Mesenchymal stem cell (in vitro differentiated cells and primary cell): Measurements from ENCODE around the gene C19orf73.

Experiments used
- DNase-seq: peaks from one replicate; pipeline ENCODE4 v3.0.0-alpha.2; 2013
- H2AFZ ChIP-seq: one replicate; pipeline ENCODE4 v1.6.1; 2013; ENCODE audit warnings: low read depth, mild to moderate bottlenecking, control low read depth, inconsistent platforms, low read length, moderate library complexity
- H2AK5ac ChIP-seq: 2 replicates; pipeline ENCODE4 v1.6.1; 2013; ENCODE audit warnings: low read length, moderate library complexity, mild to moderate bottlenecking, inconsistent platforms; ENCODE audit not compliant: severe bottlenecking
- H2BK120ac ChIP-seq: one replicate; pipeline ENCODE4 v1.6.1; 2013; ENCODE audit warnings: low read depth, mild to moderate bottlenecking, inconsistent platforms, low read length, moderate library complexity
- H2BK12ac ChIP-seq, 2 experiments: one replicate each; pipeline ENCODE4 v1.6.1; 2013; ENCODE audit warnings: inconsistent platforms in 2 of 2, low read length in 2 of 2, mild to moderate bottlenecking in 2 of 2, moderate library complexity in 2 of 2, control low read depth in 1 of 2
- H2BK15ac ChIP-seq: one replicate; pipeline ENCODE4 v1.6.1; 2013; ENCODE audit warnings: mild to moderate bottlenecking, low read depth, inconsistent platforms; ENCODE audit not compliant: poor library complexity, severe bottlenecking
- H2BK5ac ChIP-seq: 2 replicates; pipeline ENCODE4 v1.6.1; 2013; ENCODE audit warnings: low read depth, mild to moderate bottlenecking, low read length, control low read depth, inconsistent platforms; ENCODE audit not compliant: poor library complexity, severe bottlenecking
- H3K14ac ChIP-seq, 2 experiments: one replicate each; pipeline ENCODE4 v1.6.1; 2013; ENCODE audit warnings: inconsistent platforms in 2 of 2, low read length in 2 of 2, control low read depth in 1 of 2, mild to moderate bottlenecking in 1 of 2, moderate library complexity in 1 of 2
- H3K18ac ChIP-seq, 2 experiments: one replicate each; pipeline ENCODE4 v1.6.1; 2013; ENCODE audit warnings: inconsistent platforms in 2 of 2, low read length in 2 of 2, control low read depth in 1 of 2, low read depth in 1 of 2, mild to moderate bottlenecking in 1 of 2
- H3K23ac ChIP-seq, 2 experiments: one replicate each; pipeline ENCODE4 v1.6.1; 2013; ENCODE audit warnings: inconsistent platforms in 2 of 2, low read length in 2 of 2, mild to moderate bottlenecking in 2 of 2, moderate library complexity in 2 of 2, control low read depth in 1 of 2
- H3K27ac ChIP-seq: 2 replicates; pipeline ENCODE4 v1.5.1; 2013; ENCODE audit warnings: mild to moderate bottlenecking, moderate library complexity, low read length, control low read depth, inconsistent platforms; ENCODE audit not compliant: poor library complexity, severe bottlenecking
- H3K27me3 ChIP-seq, 2 experiments: 2 replicates each; pipeline versions ENCODE4 v1.6.1 to v1.7.0; 2013; ENCODE audit warnings: low read length in 2 of 2, mild to moderate bottlenecking in 2 of 2, moderate library complexity in 2 of 2, control low read depth in 1 of 2, inconsistent platforms in 1 of 2; ENCODE audit not compliant: control insufficient read depth in 1 of 2, insufficient read depth in 1 of 2
- H3K36me3 ChIP-seq, 2 experiments: 2 replicates each; pipeline versions ENCODE4 v1.6.1 to v1.7.0; 2013; ENCODE audit warnings: low read length in 2 of 2, control low read depth in 1 of 2, inconsistent platforms in 1 of 2, low read depth in 1 of 2, mild to moderate bottlenecking in 1 of 2; ENCODE audit not compliant: insufficient read depth in 2 of 2, control insufficient read depth in 1 of 2
- H3K4ac ChIP-seq, 2 experiments: one replicate each; pipeline ENCODE4 v1.6.1; 2013; ENCODE audit warnings: inconsistent platforms in 2 of 2, low read length in 2 of 2, mild to moderate bottlenecking in 2 of 2, moderate library complexity in 2 of 2, control low read depth in 1 of 2, low read depth in 1 of 2
- H3K4me1 ChIP-seq: 2 replicates; pipeline ENCODE4 v1.6.1; 2013; ENCODE audit warnings: low read depth, low read length, control low read depth; ENCODE audit not compliant: control insufficient read depth, insufficient read depth
- H3K4me2 ChIP-seq: 2 replicates; pipeline ENCODE4 v1.6.1; 2013; ENCODE audit warnings: low read length, mild to moderate bottlenecking, inconsistent platforms; ENCODE audit not compliant: poor library complexity, severe bottlenecking
- H3K4me3 ChIP-seq, 2 experiments: 2 replicates each; pipeline versions ENCODE4 v1.5.1 to v1.7.0; 2013; ENCODE audit warnings: low read length in 2 of 2, mild to moderate bottlenecking in 2 of 2, control low read depth in 1 of 2, low read depth in 1 of 2; ENCODE audit not compliant: insufficient read depth in 1 of 2
- H3K79me1 ChIP-seq: replicated peaks from 2 replicates; pipeline ENCODE4 v1.6.1; 2013; ENCODE audit warnings: mild to moderate bottlenecking, control low read depth, low read length, inconsistent platforms; ENCODE audit not compliant: poor library complexity, severe bottlenecking
- H3K9ac ChIP-seq: 2 replicates; pipeline ENCODE4 v1.7.0; 2013; ENCODE audit warnings: mild to moderate bottlenecking, low read length, moderate library complexity
- H3K9me3 ChIP-seq: 2 replicates; pipeline ENCODE4 v1.7.0; 2013; ENCODE audit warnings: mild to moderate bottlenecking, low read length; ENCODE audit not compliant: control insufficient read depth
- H4K8ac ChIP-seq: one replicate; pipeline ENCODE4 v1.6.1; 2013; ENCODE audit warnings: inconsistent platforms, mild to moderate bottlenecking, low read length, moderate library complexity
- H4K91ac ChIP-seq: one replicate; pipeline ENCODE4 v1.6.1; 2013; ENCODE audit warnings: mild to moderate bottlenecking, low read length, inconsistent platforms
- WGBS: methylation state at CpG from one replicate; pipeline ENCODE4 v1.1.7; 2013; ENCODE audit warnings: mixed read lengths; 5-methylcytosine and 5-hydroxymethylcytosine counted together

C19orf73 gene

DNA sequence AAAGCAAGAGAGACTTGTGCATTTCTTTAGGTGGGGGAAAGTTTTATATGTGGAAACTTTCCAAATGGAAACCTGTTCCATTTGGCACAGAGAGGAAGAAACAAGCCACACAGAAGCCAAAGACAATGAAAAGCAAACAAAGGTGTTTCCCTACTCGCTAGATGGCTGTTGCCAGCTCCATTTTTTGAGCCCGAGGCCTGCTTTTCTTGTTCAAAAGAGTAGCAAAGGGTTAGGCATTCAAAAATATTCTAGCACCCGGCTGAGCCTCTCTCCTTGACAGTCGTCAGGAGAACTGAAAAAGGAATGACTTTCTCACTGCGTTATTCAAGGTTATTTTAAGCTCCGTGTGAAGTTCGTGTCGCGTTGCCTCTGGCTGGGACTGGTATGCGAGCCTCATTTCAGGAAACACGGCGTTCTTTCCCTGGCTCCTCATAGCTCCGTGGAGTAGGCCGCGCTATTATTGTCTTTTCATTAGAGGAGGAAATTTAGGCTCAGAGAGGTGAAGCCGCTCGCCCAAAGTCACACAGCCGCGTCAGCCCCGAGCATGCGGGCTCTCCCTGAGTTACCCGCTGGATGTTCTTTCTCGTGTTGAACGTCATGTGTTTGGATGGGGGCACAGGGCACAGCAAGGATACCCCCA is 46.3 kb upstream of the C19orf73 start:
- peaks cover 20% of the 10 kb centered on the region for H3K4me1 ChIP-seq
- H3K14ac ChIP-seq: no peak overlapping the region
- no peaks in the 10 kb centered on the region for H3K9me3 ChIP-seq
- H3K4me3 ChIP-seq: no peak overlapping the region
- H4K91ac ChIP-seq: no peak overlapping the region
- H3K4me2 ChIP-seq: no peak overlapping the region
- no peak overlapping the region for H2BK5ac ChIP-seq
- no peak overlapping the region for H4K8ac ChIP-seq
- peaks cover 12% of the 10 kb centered on the region for H3K79me1 ChIP-seq
- no peak overlapping the region for H3K27ac ChIP-seq
- no peak overlapping the region for H2BK120ac ChIP-seq
- no peak overlapping the region for H3K4ac ChIP-seq
- DNase-seq: no peak
- H2AK5ac ChIP-seq: no peak overlapping the region
- no peaks in the 10 kb centered on the region for H3K27me3 ChIP-seq
- 69% methylated on average over 24 of the region's 24 CpGs for WGBS
- H3K18ac ChIP-seq: no peak overlapping the region
- no peak overlapping the region for H2BK12ac ChIP-seq
- no peak overlapping the region for H2AFZ ChIP-seq
- no peak overlapping the region for H3K9ac ChIP-seq
- H2BK15ac ChIP-seq: no peak overlapping the region
- H3K23ac ChIP-seq: no peak overlapping the region
- H3K36me3 ChIP-seq: peaks cover 11 to 36% of the 10 kb centered on the region in 2 experiments

DNA sequence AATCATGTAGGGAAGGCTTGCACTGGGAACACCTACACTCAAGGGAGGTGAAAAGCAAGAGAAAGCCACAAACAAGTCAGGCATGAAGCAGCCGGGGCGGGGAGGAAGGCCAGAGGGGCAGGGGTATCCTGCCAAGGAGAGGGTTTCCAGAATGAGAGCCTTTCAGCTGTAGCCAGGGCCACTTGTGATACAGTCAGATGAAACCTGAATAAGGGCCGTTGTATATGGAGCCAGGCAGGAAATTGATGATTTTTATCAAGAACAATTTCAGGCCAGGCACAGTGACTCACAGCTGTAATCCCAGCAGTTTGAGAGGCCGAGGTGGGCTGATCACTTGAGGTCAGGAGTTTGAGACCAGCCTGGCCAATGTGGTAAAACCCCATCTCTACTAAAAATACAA is 43.0 kb upstream of the C19orf73 start:
- Histone ChIP-seq H2AK5ac (no peak overlapping the region), H2BK5ac (no peak overlapping the region), H3K27me3 (no peaks in the 10 kb centered on the region), H3K18ac (no peak overlapping the region), H2BK15ac (no peak overlapping the region), H2BK12ac (no peak overlapping the region), H4K8ac (no peak overlapping the region), H3K4me2 (no peak overlapping the region), H2BK120ac (no peak overlapping the region), H3K14ac (no peak overlapping the region), H2AFZ (no peak overlapping the region), H3K4me1 (peaks cover 24% of the 10 kb centered on the region), H3K9ac (no peak overlapping the region), H3K4me3 (no peak overlapping the region), H4K91ac (no peak overlapping the region), H3K27ac (no peak overlapping the region), H3K79me1 (peaks cover 21% of the 10 kb centered on the region), H3K4ac (no peak overlapping the region), H3K23ac (no peak overlapping the region), H3K36me3 (peaks cover 5 to 22% of the 10 kb centered on the region in 2 experiments), H3K9me3 (no peaks in the 10 kb centered on the region)
- no peak for DNase-seq
- WGBS: 66% methylated on average over 4 of the region's 4 CpGs

DNA sequence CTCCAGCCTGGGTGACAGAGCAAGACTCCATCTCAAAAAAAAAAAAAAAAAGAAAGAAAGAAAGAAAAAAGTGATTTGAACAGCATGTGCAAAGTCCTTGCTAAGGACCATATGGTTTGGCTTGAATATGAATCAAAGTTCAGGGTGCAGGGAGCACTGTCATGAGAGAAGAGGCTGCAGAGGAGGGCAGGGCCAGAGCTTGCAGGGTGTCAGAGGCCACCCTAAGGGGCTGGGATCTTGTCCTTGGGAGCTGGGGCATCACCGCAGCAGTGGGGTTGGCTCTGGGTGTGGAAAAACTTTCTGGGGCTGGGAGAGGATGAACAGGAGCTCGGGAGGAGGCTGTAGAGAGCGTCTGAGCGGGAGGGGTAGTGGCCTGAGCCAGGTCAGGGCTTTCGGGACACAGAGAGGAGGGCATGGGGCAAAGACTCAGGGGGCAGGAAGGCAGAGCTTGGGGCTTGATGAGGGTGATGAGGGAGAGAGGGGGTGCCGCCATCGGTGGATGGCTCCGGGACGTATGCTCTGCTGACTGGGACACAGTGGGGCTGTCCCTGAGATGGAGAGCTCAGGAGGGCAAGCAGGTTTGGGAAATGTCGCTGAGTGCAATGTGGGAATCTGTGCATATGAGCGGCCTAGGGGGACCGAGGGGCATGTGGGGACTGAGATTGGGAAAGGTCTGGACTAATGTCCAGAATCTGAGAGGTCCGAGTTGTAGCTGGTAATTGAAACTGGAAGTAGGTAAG is 41.7 kb upstream of the C19orf73 start:
- no peak overlapping the region for H3K23ac ChIP-seq
- H4K8ac ChIP-seq: no peak overlapping the region
- peaks cover 7 to 9% of the 10 kb centered on the region in 2 experiments for H3K27me3 ChIP-seq
- H3K4me3 ChIP-seq: no peak overlapping the region
- no peak overlapping the region for H4K91ac ChIP-seq
- no peak overlapping the region for H3K18ac ChIP-seq
- H3K36me3 ChIP-seq: peaks cover 4 to 15% of the 10 kb centered on the region in 2 experiments
- DNase-seq: no peak
- WGBS: 95% methylated on average over 13 of the region's 13 CpGs
- H2BK12ac ChIP-seq: no peak overlapping the region
- no peak overlapping the region for H3K9ac ChIP-seq
- peaks cover 21% of the 10 kb centered on the region for H3K4me1 ChIP-seq
- no peak overlapping the region for H2AK5ac ChIP-seq
- no peak overlapping the region for H2BK5ac ChIP-seq
- H2BK15ac ChIP-seq: no peak overlapping the region
- H2BK120ac ChIP-seq: no peak overlapping the region
- peak overlapping the region in 1 of 2 experiments; percentile 41 for H3K14ac ChIP-seq
- H2AFZ ChIP-seq: no peak overlapping the region
- peaks cover 17% of the 10 kb centered on the region for H3K79me1 ChIP-seq
- no peaks in the 10 kb centered on the region for H3K9me3 ChIP-seq
- H3K4ac ChIP-seq: no peak overlapping the region
- H3K27ac ChIP-seq: no peak overlapping the region
- H3K4me2 ChIP-seq: no peak overlapping the region

DNA sequence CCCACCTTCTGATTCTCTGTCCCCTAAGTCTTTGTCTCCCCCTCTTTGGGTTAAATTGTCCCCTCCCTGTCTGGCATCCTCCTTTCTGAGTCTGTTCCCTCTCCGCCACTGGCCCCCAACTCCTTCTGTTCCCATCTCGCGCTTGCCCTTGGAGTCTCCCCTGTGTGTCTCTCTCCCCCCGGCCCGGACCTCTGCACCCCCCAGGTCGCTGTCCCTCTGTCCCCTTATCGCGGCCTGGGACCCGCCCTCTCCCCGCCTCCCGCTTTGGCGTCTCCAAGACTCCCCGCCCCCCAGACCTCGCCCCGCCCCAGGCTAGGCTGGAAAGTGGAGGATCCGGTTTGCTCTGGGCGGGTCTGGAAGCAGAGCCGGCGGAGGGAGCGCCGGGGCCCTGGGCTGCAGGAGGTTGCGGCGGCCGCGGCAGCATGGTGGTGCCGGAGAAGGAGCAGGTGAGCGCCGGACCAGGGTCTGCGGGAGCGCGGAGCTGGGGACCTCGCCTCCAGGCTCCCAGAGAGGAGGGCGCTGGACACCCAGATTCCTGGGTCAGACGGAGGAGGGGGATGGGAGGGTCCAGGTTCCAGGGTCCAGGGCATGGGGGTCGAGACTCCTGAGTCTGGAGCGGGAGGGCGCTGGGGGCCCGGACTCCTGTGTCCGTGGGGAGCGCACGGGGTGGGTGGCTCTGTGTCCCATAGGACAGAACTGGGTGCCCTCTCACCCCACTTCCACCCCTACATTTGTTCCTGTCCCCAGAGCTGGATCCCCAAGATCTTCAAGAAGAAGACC is 38.7 kb upstream of the C19orf73 start, which contains the start of gene TRPM4:
Gene TRPM4, plus strand, starts transcription at position 348 of the 780 bp plus-strand sequence. Its CDS starts 75 bp downstream, at position 423.
- H4K91ac ChIP-seq: peak within 1 kb of the TSS; percentile 73
- H3K4me3 ChIP-seq: peak within 1 kb of the TSS; percentile 93 to 96
- peak within 1 kb of the TSS; percentile 55 for H2BK15ac ChIP-seq
- peaks cover 17% of the 10 kb centered on the region for H3K79me1 ChIP-seq
- H3K4me1 ChIP-seq: peaks cover 17% of the 10 kb centered on the region
- peak within 1 kb of the TSS; percentile 93 for H2AFZ ChIP-seq
- DNase-seq: peak; percentile 83
- peak within 1 kb of the TSS; percentile 98 for H3K9ac ChIP-seq
- peak within 1 kb of the TSS; percentile 75 to 77 for H2BK12ac ChIP-seq
- H3K18ac ChIP-seq: peak within 1 kb of the TSS; percentile 91 to 92
- peak within 1 kb of the TSS; percentile 92 for H4K8ac ChIP-seq
- 1% methylated on average over 31 of the region's 41 CpGs for WGBS
- no peak within 1 kb of the TSS for H2BK5ac ChIP-seq
- no peak within 1 kb of the TSS for H3K27ac ChIP-seq
- peak within 1 kb of the TSS; percentile 32 for H2AK5ac ChIP-seq
- no peaks in the 10 kb centered on the region for H3K9me3 ChIP-seq
- peak within 1 kb of the TSS in 1 of 2 experiments; percentile 36 for H3K23ac ChIP-seq
- peak within 1 kb of the TSS; percentile 67 for H2BK120ac ChIP-seq
- peak within 1 kb of the TSS; percentile 94 for H3K4me2 ChIP-seq
- peak within 1 kb of the TSS in 1 of 2 experiments; percentile 93 for H3K14ac ChIP-seq
- H3K4ac ChIP-seq: peak within 1 kb of the TSS; percentile 77 to 85
- H3K36me3 ChIP-seq: peaks cover 0 to 11% of the 10 kb centered on the region in 2 experiments
- H3K27me3 ChIP-seq: peaks cover 10 to 11% of the 10 kb centered on the region in 2 experiments
